Measurements from ENCODE around the gene MT4.
"Not testable (repeated sequence)": the region's sequence is repeated elsewhere in the genome, so short reads cannot be mapped to it uniquely, and the experiment has no call there.

Gene MT4

DNA sequence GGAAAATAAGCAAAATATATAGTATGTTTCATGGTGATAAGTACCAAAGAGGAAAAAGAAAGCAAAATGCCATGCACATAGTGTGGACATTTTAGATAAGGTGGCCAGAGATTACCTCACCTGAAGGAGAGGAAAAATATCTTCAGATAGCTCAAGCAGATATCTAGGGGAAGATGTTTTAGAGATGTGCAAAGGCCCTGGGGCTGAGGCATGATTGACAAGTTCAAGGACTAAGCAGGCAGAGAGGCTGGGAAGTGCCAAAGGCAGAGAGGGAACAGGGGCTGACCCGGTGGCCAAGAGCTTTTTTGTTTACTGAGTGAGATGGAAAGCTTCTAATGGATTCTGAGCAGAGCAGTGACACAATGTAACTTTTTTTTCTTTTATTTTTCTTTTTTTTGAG is 4.4 kb upstream of the MT4 start:
- DNase-seq, result no peak

DNA sequence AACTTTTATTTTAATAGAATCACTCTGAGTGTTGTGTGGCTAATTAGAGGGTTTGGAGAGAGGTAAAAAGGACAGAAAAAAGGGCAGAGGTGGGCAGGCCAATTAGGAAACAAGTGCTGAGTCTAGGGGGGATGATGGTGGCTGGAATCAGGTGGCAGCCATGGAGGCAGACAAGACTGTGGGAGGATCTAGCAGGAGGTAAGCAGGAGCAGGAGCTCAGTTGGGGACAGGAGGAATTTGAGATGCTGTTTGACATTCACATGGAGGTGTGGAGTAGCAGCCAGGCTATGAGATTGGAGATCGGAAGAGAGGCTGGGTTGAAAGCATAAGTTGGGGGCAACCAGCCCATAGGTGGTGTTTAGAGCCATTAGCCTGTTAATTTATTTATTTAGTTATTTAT is 3.7 kb upstream of the MT4 start:
- DNase-seq, result no peak

DNA sequence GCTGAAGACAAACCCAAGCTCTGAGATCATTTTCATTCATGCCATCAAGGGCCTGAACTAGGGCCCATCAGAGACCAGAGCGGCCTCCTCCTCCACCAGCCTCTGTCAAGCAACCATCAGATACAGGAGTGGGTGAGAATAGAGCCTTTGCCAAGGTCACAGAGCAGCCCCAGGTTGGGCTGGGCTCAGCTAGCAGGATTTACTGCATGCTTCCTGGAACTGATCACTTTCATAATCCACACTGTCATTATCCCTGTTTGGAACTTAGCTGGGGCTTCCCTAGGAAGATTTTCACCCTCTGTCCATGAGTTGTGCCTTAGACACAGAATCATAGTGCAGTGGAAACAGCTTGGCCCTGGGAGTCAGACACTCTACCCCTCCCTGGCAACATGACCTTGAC is 5.1 kb downstream of the MT4 start:
- no peak for DNase-seq

DNA sequence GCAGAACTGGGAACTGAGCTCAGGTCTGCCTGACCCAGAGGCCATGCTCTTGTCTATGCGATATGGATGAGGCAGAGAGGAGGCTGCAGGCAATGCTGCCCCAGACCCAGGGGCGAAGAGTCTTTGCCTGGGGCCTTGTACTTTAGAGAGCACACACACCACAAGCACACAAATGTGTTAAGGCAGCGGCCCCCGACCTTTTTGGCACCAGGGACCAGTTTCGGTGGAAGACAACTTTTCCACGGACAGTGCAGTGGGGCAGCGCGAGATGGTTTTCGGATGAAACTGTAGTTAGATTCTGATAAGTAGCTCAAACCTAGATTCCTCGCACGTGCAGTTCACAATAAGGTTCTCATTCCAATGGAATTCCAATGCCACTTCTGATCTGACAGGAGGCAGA is 6.7 kb downstream of the MT4 start:
- DNase-seq, result no peak

DNA sequence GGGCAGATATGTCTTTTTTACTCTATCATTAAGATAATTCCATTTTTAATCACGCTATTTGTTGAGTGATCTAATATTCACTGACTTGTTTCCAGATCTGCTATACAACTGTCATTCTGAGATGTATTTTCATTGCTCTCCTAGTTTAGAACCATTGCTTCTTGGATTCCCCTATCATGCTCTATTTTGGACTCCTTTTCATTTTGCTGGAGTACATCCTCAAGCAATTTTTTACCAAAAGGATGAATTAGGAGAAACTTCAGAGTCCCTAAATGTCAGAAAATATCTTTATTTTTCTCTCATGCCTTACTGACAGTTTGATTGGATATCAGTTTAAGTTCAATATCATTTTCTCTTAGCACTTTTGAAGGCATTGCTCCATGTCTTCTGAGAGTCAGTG is 9.8 kb downstream of the MT4 start:
- DNase-seq, result no peak

DNA sequence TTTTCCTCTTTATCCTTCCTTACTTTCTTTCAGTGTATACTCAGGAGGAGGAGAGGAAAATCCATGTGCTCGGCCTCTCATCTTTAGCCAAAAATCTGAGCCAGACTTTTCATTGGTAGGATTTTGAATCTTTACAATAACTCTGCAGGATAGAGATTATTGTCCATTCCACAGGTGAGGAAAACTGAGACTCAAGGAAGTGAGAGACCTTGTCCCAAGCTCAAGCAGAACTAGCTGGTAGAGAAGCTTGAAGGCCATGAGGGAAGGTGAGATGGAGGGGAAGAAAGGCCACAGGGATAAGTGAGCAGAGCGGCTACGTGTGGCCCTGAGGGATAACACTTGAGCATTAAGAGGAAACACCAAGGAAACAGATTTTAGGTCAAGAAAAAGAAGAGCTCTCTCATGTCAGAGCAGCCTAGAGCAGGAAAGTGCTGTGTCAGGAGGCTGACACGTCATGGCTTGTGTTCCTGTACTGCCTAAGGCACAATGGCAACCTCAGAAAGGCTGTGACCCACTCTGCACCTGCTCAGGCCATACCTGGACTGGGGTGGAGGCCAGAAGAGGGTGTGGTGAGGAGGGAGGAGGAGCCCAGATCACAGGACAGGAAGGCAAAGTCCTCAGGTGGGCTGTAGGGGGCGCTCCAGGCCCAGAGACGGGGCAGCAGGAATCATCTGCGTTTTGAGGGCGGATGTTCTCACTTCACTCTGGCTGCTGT is 11.9 kb downstream of the MT4 start:
- no peak for DNase-seq

DNA sequence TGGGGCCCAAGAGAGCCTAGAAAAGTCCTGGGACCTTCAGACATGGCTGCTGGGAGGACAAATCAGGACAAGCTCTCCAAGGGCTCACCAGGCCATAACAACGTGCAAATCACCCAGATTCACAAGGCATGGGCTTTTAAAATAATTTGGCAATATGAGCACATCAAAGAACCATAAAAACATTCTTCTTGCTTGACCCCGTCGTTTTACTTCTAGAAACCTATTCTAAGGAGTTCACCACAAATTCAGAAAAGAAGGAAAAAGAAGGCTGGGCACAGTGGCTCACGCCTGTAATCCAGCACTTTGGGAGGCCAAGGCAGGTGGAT is 12.4 kb downstream of the MT4 start:
- DNase-seq, result no peak

DNA sequence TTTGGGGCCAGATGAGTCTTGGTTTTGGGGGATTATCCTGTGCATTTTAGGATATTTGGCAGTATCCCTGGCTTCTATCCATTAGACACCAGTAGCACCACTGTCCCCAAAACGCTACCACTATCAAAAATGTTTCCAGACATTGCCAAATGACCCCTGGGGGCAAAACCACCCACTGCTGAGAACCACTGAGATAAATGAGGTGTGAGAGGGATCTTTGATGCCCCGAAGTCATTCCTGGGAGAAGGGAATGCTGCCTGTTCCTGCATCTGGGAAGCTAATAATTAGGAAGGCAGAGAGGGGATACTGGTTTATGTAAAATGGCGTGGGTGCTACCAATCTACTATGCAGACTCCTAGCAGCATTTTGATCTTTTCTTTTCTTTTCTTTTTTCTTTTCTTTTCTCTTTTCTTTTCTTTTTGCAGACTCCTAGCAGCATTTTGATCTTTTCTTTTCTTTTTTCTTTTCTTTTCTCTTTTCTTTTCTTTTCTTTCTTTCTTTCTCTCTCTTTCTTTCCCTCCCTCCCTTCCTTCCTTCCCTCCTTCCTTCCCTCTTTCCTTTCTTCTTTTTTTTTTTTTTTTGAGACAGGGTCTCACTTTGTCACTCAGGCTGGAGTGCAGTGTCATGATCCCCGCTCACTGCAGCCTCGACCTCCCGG is 15.6 kb downstream of the MT4 start:
- DNase-seq, result no peak

DNA sequence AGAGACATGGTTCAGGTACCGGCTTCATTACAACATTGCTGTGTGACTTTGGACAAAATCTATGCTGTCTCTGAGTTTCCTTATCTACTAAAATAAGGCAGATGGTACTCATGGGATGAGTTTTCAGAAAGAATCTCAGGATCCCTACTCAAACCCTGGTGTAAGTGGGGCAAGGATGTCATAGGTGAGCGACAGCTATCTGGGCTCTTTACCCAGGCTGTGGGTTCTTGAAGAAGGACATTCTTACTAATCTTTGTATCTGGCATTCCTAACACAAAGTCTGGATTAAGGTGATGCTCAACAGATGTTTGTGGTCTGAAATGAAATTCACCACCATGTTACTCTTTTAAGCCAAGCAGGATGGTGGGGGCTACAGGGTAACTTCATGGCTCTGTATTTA is 18.0 kb downstream of the MT4 start:
- DNase-seq, result not testable (repeated sequence)

DNA sequence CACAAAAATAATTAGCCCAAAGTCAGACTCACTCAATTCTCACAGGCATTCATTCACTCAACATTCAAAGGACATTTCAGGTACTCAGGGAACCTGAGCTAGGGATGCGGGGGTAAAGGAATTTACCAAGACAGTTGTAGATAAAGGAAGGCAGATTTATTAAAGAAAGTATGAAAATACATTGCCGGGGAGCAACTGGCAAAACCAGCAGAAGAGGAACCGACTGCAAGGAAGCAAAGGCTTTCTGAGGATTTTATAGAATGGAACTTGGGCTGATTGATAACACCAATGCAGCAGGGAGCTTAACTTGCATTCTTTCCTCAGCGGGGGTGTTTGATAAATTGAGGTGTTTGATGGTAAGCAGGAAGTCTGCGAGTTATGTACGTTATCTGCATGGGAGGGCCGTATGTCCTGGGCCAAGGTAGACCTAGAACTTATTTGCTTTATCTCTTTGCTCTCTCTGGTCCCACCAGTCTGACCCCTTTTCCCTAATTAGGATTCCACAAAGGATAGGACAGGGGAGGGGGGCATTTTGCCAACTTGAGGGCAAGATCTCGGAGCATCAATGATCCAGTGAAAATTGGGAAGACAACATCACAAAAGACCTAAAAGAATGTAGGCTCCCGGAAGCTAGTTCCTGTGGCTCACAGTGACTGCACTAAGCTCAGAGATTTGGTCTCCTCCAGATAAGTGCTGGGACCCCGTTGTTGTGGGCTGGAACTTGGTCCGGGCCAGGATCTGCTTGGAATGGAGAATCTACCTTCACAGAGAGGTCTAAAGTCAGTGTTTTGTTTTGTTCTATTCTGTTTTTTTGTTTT is 18.7 kb downstream of the MT4 start:
- no peak for DNase-seq

DNA sequence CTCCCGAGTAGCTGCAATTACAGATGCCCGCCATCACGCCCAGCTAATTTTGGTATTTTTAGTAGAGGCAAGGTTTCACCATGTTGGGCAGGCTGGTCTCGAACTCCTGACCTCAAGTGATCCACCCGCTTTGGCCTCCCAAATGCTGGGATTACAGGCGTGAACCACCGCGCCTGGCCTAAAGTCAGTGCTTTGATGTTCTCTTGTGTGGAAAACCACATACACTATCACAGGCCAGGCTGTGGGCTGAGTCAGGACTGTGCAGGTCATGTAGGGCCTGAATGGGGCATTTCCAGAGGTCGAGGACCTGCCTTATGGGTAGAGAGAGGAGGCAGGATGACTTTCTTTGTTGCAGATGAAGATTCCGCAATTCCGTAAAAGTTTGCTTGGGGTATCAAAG is 19.4 kb downstream of the MT4 start:
- DNase-seq, result no peak

DNA sequence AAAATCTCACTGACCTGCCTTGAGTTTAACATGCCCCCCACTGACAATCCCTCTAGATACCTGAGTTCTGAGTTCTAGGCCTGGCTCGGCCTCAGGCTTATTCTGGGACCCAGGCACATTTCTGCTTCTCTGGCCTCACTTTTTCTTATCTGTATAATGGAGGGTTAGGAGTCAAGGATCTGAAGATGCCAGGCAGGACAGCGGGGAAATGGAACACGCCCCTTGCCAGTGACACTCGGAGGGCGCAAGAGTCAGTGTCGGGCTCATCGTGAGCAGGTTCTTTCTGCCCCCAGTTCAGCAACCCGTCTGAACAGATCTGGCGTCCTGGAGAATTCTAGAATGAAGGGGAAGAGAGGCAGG is 23.9 kb downstream of the MT4 start:
- no peak for DNase-seq

DNA sequence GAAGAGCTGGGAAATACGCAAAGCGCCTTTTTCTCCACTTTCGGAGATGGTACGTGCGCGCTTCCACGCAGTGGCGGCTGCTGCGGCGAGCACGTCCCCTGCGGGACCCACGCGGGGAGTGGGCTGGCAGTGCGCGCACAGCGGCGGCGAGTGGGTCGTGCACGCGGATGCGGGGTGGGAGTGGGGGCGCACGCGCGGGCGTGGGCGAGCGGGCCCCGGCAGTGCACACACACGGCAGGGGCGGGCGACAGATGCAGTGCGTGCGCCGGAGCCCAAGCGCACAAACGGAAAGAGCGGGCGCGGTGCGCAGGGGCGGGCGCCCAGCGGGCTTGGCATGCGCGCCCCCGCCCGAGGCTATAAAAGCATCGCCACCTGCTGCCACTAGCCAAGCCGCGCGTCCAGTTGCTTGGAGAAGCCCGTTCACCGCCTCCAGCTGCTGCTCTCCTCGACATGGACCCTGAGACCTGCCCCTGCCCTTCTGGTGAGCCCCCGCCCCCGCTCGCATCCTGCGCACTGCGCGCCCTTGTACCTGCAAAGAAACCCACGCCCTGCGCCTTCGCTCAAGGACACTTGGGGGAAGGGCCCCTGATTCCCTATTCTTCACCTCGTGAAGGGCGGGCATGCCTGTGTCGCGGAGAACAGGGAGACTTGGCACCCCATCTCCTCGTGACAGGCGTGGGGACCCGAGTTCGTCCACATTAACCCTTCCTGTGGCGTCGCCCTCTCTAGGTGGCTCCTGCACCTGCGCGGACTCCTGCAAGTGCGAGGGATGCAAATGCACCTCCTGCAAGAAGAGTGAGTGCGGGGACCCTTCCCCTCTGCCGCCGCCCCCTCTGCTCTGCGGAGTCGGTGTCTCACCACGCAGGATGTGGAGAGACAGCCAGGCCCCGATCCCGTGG is 24.5 kb downstream of the MT4 start, which contains the start of gene MT3:
MT3 (plus strand) TSS at position 388 of the 899 bp plus-strand sequence; CDS start at position 451, 63 bp downstream.
- DNase-seq, result no peak

DNA sequence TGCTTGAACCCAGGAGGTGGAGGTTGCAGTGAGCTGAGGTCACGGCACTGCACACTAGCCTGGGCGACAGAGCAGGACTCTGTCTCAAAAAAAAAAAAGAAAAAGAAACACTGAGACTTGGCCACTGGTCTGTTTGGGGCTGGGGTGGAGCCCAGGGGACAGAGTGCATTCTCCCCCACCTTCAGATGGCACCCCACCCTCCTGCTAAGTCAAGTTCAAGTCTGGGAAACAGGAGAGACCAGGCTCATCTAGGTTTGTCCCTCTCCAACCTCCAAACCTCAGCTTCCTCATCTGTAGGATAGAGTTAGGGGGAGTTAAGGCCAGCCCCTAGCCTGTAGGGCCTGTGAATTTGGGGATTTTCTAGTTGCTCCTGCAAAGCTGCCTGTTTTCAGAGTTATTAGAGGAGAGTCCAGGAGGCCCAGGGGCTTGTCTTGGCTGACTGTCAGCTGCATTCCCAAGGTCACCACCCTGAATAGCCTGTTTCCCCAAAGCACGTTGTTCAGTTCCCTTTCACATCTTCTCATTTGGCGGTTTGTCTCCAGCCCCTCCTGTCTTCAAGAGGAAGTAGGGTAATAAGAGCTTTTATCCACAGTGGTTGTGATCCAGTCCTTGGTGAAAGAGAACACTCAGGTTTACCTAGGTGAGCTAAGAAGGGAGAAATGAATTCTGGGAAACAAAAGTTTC is 26.6 kb downstream of the MT4 start:
- no peak for DNase-seq

DNA sequence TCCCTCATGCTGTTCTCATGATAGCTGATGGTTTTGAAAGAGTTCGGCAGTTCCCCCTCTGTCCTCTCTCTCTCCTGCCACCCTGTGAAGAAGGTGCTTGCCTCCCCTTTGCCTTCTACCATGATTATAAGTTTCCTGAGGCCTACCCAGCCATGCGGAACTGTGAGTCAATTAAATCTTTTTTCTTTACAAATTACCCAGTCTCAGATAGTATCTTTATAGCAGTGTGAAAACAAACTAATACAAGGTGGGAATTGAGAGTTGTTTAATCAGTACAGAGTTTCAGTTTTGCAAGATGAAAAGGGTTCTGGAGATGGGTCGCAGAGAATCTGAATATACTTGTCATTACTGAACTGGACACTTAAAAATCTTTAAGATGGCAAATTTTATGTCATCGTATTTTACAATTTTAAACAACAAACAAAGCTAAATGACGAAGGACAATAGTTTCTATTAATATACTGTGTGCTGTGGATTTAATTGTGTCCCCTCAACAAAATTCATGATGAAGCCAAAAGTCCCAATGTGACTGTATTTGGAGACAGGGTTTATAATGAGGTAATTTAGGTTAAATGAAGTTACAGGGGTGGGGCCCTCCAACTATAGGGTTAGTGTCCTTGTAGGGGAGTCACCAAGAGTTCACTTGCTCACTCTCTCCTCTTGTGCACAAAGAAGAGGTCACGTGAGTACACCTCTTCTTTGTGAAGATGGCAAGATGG is 28.9 kb downstream of the MT4 start:
- no peak for DNase-seq

DNA sequence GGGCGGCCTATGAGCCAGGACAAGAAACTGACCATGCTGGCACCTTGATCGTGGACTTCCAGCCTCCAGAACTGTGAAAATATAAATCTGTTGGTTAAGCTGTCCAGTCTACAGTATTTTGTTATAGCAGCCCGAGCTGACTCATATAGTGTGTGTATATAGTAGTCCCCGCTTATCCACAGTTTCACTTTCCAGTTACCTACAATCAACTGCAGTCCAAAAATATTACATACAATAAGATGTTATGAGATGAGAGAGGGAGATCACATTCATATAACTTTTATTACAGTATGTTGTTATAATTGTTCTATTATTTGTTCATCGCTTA is 29.4 kb downstream of the MT4 start:
- no peak for DNase-seq

DNA sequence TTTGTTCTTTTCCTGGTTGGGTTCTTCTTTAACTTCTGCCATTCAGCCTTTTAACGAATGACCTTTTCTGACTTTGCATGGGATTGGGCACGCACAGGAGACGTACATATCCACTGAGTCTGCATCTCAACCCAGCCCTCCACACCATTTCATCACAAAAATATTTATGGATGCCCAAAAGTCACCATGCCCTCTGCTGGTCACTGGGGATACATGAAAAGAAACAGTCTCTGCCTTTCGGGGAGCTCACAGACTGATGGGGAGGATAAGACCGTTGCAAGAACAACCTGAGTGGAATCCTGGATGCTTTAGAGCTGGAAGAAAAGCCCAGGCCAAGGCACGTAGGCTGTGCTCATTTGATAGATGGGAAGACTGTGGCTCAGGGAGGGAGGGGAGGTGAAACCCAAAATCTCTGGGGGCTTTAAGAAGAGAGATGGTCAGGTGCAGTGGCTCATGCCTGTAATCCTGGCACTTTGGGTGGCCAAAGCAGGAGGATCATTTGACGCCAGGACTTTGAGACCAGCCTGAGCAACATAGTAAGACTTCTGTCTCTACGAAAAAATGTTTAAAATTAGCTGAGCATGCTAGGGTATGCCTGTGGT is 35.6 kb downstream of the MT4 start:
- DNase-seq, result no peak

DNA sequence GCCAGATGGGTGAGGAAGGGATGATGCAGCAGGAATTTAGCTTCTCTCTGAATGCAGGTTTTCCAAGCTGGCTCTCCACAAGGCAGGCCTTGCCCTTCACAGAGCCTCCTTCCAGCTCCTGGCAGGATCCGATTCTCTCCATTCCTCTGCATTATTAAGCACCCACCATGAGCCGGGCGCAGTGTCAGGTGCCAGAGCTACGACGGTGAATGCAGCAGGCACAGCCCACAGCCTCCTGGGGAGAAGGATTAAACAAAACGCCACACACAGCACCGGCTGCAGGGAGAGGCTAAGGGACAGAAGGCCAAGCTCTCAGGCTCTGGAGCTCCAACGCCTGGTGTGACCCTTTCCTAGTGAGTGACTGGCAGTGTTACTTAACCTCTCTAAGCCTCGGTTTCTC is 36.5 kb downstream of the MT4 start:
- no peak for DNase-seq

DNA sequence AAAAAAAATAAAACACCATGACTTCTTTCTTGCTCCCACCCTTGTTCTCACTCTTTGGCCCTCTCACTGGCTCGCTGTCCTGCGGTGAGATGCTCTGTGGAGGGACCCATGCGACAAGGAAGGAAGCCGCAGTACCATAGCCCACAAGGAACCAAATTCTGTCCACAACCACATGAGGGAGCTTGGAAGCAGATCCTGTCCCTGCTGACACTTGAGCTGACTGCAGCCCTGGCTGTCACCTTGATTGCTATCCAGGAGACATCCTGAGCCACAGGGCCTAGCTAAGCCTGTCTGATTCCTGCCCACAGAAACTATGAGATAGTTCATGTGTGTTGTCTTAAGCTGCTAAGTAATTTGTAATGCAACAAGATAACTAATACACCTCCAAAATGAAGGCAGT is 38.7 kb downstream of the MT4 start:
- no peak for DNase-seq

DNA sequence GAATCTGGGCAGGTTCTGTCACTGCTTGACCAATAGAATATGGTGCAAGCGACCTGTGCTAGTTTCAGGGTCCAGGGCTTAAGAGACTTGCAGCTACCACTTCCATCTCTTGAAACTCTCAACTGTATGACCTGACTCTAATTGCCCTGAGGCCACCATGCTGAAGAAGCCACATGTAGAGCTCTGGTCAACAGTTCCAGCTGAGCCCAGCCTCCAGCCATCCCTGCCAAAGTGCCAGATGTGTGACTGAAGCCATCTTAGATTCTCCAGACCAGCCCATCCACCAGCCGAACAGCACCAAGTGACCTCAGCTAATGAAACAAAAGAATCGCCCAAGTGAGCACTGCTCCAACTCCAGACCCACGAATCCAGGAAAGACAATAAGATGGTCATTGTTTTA is 40.1 kb downstream of the MT4 start:
- no peak for DNase-seq

DNA sequence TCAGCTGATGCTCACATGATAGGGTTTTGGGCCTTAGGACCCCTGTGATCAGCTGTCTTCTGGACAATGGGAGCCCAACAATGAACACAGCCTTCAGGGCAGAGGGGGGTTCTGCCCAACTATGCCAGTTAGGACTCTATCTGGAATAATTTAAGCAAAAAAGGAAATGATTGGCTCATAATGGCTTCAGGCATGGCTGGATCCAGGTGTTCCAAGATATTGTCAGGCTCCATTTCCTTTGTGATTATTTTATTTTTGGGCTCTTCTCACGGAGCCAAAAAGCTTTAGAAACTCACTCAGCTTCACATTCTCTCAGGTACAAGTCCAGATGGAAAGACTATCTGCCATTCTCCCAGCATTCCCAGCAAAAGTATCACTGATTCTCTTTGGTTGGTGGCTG is 40.6 kb downstream of the MT4 start:
- DNase-seq, result no peak

DNA sequence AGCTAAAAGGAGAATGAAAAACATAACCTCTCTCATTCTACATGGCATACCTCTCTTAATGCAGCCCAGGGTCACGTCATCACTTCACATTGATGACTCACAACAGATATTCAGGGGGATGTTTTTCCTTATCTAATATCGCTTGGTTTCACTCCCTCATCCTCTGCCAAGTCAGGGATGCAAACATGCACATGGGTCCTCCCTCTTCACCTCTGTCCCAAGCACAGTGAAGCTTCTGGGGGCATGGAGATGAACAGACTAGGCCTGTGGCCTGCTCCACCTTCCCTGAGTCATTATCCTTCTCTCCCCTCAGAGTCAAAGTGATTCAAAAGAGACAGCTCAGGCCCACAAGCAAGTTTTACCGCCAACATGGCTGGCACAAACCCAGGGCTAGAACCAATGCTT is 41.2 kb downstream of the MT4 start:
- DNase-seq, result no peak

Measured in NCI-H446 treated with DMSO at 0.1 percent for 48 hours (cell line).